HG03558 (cell line): ENCODE data around the gene CFAP157.

ENCODE experiments used
- ATAC-seq: cut with Tn5 transposase; IDR thresholded peaks from one replicate; pipeline ENCODE4 v1.9.1; 2021; ENCODE audit warnings: moderate number of reproducible peaks; ENCODE audit not compliant: unreplicated experiment; ENCODE audit errors: extremely low read depth

Gene CFAP157

DNA sequence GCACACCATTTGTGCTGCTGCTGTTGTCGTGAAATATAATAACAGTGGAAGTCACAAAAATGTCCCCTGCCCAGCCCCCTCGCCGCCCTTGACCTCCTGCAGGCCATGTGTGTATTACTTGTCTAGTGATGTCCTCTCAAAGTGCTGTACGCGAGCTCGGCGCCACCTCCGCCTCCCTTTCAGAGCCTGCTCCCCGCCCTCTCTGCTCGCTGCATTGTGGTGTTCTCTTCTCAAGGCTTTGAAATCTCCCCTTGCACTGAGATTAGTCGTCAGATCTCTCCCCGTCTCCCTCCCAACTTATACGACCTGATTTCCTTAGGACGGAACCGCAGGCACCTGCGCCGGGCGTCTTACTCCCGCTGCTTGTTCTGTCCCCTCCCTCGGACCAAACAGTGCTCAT is 14.7 kb upstream of the CFAP157 start:
- no peak for ATAC-seq

DNA sequence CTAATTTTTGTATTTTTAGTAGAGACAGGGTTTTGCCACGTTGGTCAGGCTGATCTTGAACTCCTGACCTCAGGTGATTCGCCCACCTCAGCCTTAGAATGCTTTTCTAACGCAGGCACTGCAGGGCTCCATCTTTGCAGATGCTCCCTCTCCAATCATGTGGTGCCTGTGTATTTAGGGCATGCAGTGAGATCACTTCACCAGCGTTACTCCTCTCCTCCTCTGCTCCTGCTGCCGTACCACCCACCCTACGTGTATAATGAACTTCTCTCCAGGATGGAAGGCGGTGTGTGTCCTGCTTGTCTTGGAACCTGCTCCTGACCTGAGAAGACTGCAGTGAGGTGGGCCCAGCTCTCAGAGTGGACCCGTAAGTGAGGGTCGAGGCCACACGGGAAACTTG is 13.6 kb upstream of the CFAP157 start:
- no peak for ATAC-seq

DNA sequence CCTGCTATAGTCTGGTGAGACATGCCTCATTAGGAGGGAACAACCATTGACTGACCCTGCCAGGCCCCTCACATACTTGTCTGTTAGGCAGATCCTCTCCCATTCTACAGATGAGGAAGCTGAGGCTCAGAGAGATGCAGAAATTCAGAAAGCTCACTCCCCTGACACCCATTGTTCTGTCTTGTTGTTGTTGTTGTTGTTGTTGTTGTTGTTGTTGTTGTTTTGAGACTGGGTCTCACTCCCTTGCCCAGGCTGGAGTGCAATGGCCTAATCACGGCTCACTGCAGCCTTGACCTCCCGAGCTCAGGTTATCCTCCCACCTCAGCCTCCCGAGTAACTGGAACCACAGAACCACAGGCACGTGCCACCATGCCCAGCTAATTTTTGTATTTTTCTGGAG is 13.1 kb upstream of the CFAP157 start:
- ATAC-seq: no peak

DNA sequence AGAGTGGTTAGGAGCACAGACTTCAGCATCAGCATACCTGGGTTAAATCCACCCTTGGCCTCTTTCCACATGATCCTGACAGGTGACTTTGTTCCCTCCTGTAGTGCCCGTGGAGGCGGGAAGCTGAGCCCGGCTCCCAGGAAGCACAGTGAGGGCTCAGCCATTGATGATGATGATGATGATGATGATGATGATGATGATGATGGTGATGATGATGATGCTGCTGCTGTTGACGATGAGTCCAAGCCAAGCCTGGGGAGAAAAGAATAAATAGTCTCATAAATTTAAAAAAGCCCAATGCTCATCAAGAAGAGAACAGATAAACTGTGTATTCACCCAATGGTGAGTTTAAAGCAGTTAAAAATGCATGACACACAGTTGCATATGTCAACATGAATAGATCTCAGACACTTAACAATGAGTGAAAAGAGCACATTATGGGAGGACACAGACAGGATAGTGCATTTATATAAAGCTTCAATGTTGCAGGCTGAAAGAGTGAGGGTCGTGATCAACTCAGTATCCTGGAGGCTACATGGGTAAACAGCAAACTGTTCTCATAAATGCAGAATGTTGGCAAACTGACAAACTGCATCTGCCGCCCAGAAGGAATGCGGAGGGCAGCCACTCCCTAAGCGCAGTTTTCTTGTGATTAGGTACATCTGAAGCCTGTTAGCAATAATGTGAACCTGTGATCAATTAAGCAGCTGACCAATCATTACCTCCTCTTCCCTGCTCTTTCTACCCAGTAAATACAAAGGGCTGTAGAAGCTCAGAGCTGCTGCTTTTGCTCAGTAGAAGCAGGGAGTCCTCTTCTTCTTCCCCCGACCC is 11.7 kb upstream of the CFAP157 start:
- ATAC-seq: no peak

DNA sequence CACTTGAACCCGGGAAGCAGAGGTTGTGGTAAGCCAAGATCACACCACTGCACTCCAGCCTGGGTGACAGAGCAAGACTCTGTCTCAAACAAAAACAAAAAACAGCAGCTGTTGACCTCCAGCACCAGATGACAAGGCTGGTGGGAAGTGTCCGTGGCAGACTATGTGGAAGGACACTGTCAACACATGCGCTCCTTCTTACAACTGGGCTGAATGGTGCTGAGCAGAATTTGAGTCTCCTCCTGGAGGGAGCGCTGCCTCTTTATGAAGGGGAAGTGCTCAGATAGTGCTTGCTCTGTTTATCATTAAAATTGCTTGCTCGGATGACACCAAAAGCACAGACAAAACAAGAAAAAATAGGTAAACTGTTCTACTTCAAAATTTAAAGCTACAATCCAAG is 9.2 kb upstream of the CFAP157 start:
- ATAC-seq: no peak

DNA sequence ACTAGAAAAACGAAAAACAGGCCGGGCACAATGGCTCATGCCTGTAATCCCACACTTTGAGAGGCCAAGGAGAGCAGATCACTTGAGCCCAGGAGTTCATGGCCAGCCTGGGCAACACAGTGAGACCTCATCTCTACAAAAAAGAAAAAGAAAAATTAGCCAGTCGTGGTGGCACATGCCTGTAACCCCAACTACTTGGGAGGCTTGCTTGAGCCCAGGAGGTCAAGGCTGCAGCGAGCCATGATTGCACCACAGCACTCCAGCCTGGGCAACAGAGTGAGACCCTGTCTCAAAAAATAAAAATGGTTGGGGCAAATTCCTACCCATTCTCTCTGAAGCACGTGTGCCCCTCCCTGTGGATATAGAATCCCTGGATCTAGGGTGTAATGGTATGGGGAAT is 8.4 kb upstream of the CFAP157 start:
- no peak for ATAC-seq

DNA sequence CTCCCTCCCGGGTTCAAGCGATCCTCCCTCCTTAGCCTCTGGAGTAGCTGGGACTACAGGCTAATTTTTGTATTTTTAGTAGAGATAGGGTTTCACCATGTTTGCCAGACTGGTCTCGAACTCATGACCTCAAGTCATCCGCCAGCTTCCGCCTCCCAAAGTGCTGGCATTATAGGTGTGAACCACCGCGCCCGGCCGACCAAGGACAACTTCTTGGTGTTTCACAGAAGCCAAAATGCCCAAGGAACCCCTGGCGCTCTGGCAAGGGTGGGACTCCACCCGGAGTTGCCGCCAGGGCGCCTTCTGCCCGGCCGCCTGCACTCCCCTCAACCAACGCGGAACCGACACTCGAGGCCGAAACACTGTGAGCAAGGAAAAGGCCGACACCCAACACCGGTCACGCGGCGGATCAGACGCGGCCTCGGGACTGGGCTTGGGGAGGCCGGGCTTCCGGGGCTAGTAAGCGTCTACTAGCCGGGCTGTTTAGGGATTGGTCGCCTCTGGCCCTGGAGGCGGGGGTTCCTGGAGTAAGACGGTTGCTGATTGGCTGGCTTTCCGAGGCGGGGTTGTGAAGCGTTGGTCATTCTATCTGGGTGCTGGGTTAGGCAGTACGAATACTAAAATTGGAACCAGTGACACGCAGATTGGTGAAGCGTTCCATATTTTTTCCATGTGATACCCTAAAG is 7.7 kb upstream of the CFAP157 start:
- ATAC-seq: no peak

DNA sequence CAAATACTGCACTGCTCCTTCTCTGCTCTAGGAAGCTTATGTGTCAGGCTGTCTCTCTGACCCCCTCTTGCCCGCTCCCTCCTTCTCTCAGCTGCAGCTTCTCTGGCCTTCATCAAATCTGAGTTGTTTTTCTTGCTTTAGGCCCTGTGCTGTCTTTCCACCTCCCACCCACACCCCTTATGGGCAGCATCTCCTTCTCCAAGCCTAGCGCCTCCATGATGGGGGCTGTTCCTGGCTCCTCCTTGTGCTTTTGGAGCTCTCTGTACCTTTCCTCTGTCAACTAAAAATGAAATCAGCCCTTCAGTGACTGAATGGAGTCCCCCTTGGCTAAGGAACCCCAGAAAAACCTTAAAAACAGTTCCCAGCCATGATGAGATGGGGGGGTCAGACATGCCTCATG is 6.6 kb upstream of the CFAP157 start:
- no peak for ATAC-seq

DNA sequence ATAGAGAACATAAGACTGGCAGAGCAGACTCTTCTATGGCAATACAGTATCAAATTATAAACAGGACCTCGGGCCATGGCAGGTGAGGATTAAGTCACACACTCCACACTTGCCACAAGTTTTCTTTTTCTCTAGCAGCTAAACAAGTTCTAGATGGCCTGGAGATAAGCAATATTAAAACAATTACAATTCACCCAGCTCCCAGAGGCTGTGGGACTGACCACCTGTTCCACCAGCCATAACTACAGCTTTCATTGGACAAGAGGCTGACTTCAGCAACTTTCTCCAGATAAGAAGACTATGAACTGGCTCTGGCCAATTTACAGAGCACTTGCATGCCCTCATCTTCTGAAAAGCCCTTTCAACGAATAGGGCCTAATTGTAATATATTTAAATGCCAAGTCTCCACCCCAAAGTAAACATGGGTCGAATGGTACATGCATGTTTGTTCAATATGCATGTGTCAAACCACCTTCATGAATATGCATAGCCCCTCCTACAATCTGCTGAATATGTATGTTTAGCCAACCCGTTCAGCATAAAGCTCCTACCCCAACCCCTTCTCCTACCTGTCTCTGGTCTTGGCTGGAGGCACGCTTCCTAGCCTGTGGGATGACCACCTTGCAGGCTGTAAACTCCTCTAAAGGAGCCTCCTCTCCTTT is 6.1 kb upstream of the CFAP157 start:
- ATAC-seq: no peak

DNA sequence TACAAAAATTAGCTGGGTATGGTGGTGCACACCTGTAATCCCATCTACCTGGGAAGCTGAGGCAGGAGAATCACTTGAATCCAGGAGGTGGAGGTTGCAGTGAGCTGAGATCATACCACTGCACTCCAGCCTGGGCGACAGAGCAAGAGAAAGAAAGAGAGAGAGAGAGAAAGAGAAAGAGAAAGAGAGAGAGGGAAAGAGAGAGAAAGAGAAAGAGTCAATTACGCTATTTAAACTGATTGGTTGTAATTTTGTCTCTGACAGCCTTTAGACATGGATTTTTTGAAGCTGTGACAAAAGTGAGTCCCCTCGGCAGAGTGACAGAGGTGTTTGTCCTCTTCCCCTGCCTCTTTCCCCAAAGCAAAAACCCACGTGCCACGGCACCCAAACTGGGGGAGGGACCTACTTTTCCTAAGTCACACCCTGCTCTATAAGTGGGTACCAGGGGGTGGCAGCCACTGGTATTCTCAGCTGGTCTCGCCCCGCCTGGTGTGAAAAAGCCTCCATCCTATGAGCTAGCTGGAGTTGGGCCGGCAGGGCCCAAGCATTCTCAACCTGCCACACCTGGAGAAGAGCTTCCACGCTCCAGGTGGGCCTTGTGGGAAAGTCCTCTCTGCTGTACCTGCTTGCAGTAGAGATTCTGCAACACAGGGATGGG is 3.4 kb upstream of the CFAP157 start:
- no peak for ATAC-seq

DNA sequence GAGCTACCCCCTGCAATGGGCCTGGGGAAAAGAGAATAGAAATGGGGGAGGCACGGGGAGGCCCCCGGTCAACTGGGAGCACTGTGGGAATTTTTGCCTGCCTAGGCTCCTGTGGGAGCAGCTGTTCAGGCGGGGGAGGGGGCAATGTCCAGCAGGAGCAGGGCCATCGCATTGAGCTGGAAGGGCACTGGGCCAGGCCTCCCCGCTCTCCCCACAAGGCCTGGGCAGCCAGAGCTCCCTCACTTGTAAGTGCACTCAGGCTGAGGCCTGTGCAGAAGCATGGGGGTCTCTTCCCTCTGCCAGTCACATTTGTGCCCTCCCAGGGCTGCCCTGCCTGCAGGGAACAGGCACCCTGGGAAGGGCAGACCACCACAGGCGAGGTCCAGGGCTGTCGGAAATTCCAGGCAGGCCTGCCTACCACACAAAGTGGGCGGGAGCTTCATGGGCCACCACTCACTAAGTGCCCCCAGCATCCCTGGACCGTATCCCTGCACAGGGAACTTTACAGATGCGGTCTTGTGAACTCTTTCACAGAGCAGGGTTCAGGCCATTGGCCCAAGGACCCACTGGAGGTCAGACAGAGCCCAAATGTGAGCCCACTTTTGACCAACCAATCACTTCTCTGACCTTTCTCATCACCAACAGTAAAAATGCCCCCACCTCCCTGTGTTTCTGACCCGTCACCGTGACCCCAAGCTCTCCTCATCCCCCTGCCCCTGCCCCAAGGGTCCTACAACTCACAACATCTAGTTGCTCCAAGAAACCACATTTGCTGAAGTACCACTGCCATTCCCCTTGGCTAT is 1.0 kb upstream of the CFAP157 start:
- ATAC-seq: no peak

DNA sequence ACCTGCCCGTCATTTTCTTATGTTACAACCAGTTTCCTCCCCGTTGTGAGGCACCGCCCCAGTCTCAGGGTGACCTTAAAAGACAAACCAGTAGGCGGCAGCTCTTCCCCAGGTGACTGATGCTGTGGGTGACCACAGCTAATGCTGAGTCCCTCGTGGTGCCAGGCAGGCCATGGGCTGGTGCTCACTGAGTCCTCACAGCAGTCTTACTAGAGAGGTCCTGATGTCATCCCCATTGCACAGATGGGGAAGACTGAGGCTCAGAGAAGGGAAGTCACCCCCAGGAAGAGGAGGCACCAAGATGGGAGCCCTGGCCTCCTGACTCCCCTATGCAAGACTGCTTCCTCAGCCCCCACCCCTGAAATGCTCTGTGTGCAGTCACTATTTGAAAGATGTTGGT is 978 bp downstream of the CFAP157 start:
- ATAC-seq: no peak

DNA sequence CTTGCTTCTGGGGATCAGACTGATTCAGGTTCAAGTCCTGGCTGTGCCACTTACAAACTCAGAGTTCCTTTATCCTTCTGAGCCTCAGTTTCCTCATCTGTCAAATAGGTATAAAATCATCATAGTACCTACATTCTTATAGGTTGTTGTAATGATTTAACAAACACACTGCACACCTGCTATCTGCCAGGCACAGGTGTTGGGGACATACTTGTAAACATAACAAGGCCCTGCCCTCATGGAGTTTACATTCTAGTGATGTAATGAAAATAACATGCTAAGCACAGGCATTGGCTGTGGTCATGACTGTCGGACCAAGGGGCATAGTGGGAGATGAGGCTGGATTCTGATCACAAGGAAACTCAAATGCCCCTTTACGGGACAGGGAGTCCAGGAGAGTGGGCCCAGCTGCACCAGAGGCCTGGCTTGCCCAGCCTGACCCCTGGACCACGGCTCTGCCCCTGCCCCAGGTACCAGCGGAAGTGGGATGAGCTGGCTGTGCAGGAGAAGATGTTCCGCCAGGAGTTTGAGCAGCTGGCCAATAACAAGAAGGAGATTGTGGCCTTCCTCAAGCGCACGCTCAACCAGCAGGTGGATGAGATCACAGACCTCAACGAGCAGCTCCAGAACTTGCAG is 2.3 kb downstream of the CFAP157 start:
- no peak for ATAC-seq

DNA sequence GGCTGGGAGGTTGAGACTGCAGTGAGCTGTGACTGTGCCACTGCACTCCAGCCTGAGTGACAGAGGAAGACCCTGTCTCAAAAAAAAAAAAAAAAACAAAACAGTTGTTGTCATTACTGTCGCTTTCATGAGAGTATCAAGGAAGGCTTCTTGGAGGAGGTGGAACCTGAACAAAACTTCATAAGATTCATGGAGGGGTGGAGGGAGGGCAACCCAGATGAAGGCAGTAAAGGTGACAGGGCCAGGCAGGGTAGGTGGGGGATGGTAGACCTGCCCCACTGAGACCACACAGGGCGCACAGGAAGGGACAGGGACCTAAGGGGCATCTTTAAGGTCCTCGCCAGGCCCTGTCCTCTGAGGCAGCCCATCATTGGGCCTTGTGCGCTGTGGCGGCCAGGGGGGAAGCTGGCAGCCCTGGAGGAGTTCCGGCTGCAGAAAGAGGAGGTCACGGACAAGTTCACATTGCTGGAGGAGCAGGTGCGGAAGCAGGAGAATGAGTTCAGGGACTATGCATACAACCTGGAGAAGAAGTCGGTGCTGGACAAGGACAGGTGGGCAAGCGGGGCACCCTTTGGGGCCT is 3.5 kb downstream of the CFAP157 start:
- no peak for ATAC-seq

DNA sequence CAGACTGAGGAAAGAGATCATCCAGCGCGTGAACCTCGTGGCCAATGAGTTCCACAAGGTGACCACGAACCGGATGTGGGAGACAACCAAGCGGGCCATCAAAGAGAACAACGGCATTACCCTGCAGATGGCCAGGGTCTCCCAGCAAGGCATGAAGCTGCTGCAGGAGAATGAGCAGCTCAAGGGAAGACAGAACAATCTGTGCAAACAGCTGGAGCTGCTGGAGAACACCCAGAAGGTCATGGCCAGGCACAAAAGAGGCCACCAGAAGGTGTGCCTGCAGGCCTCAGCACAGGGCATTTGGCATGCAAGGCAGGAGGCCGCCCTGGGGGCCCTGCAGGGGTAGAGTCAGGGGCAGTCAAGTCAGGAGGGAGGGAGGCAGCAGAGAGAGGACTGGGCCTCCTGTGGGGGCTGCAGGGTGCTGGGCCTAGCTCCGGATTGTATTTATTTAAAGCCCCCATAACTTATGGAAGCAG is 4.5 kb downstream of the CFAP157 start:
- ATAC-seq: no peak

DNA sequence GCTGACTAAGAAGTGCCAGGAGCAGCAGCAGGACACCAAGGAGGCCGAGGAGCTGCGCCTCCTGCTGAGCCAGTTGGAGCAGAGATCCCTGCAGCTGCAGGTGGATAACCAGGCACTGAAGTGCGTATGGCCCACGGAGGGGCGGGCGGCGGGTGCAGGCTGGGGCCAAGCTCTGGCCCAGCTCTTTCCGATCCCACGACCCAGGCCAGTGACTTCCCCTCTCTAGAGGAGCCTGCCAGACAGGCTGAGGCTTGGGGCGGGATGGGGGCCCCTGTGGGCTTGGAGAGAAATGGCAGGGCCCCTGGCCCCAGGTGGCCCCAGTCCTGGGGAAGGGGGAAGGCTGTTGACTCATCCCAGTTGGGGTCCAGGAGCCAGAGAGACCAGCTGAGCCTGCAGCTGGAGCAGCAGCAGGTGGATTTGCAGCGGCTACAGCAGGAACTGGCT is 5.1 kb downstream of the CFAP157 start:
- ATAC-seq: no peak

DNA sequence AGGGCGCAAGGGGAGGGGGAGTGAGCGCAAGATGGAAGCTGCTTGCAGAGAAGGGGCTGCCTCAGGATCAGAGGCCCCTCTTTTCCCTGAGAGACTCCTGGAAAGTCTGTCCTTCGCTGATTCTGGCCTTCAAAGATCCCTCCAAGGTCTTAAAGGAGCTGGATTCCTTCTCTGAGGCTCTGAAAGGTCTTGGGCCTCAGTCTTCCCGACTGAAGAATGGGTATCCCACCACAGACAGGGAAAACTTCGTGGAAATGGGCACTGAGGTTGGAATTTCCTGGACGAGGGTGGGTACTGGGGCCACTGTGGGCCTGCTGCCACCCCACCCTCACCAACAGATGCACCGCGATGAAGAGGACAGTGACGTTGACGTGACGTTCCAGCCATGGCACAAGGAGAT is 5.6 kb downstream of the CFAP157 start:
- no peak for ATAC-seq

DNA sequence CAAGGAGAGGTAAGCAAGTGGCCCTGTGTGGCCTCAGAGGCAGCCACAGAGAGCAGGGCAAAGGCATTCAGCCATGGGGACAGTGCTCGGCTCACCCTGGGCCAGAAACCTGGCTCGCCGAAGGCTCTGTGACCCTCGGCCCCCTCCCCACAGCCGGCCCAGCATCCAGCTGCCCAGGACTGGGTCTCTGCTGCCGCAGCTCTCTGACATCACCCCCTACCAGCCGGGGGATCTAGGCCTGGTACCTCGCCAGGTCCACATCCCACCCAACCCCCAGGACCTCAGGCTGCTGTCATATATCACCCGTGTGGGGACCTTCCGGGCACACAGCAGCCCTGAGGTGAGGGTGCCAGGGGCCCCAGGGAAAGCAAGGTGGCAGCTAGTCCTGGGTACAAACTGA is 6.1 kb downstream of the CFAP157 start:
- ATAC-seq: no peak
